D721Med (cell line): Measurements from ENCODE around the gene DPM2.

Experiments used
- DNase-seq: peaks from one replicate; pipeline ENCODE4 v3.0.0; 2011; ENCODE audit warnings: low spot score; ENCODE audit not compliant: insufficient read length
- FAIRE-seq: peaks from 2 replicates; lab custom pipeline; 2011; peaks lifted over from hg19 to GRCh38; lab: Jason Lieb, UNC
- TF ChIP-seq, protein P1 (sequence below): IDR thresholded peaks from 2 replicates; pipeline ENCODE4 v1.5.1; 2012; ENCODE audit warnings: mild to moderate bottlenecking, control low read depth; ENCODE audit not compliant: insufficient read depth; ENCODE audit errors: missing control alignments

DPM2 gene

DNA sequence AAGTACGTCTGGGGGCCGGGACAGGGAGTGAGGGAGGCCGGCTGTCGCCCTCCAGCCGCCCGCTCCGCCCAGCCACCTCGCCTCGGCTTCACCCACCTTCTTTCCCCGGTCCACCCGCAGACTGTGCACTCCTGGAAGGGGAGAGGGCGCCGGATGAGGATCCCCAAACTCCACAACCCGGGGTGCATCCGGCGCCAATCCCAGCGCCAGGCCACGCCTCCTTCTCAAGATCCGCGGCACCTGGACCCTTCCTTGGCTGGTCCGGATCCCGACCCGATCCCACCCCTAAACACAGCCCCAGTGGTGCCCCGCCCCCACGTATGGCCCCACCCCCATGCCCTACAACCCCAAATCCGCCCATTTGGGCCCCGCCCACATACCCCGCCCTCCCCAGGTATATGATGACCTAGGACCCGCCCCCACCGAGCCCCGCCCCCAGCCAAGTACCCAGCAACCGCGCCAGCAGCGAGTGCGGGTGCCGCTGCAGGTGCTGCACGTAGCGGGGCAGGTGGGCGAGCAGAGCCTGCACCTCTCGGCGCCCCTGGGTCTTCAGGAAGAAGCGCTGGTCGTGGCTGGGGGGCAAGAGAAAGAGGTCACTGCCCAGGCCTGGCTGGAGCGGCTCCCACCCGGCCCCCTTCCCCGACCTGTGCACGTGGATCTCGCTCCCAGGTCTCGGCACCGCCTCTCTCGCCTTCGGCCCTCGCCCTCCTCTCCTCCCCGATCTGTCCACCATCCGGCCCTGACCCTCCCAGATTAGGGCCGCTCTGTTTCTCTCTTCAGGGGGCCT is 10.3 kb downstream of the DPM2 start:
- no peak for DNase-seq
- TF ChIP-seq, protein P1, sequence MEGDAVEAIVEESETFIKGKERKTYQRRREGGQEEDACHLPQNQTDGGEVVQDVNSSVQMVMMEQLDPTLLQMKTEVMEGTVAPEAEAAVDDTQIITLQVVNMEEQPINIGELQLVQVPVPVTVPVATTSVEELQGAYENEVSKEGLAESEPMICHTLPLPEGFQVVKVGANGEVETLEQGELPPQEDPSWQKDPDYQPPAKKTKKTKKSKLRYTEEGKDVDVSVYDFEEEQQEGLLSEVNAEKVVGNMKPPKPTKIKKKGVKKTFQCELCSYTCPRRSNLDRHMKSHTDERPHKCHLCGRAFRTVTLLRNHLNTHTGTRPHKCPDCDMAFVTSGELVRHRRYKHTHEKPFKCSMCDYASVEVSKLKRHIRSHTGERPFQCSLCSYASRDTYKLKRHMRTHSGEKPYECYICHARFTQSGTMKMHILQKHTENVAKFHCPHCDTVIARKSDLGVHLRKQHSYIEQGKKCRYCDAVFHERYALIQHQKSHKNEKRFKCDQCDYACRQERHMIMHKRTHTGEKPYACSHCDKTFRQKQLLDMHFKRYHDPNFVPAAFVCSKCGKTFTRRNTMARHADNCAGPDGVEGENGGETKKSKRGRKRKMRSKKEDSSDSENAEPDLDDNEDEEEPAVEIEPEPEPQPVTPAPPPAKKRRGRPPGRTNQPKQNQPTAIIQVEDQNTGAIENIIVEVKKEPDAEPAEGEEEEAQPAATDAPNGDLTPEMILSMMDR, result no peak
- FAIRE-seq, result no peak

DNA sequence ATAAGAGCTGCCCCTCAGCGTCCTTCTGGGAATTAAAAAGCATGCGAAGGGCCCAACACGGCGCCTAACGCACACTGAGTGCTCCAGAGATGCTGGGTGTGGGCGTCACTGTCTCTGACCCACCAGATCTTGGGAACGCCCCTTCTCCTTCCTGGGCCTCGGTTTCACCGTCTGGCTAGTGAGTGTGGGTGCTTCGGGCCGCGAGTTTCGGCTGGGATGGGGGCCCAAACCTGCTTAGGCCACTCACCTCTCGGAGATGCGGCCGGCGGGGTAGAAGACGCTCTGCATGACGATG is 10.8 kb downstream of the DPM2 start:
- no peak for FAIRE-seq
- no peak for DNase-seq
- TF ChIP-seq, protein P1, result no peak

DNA sequence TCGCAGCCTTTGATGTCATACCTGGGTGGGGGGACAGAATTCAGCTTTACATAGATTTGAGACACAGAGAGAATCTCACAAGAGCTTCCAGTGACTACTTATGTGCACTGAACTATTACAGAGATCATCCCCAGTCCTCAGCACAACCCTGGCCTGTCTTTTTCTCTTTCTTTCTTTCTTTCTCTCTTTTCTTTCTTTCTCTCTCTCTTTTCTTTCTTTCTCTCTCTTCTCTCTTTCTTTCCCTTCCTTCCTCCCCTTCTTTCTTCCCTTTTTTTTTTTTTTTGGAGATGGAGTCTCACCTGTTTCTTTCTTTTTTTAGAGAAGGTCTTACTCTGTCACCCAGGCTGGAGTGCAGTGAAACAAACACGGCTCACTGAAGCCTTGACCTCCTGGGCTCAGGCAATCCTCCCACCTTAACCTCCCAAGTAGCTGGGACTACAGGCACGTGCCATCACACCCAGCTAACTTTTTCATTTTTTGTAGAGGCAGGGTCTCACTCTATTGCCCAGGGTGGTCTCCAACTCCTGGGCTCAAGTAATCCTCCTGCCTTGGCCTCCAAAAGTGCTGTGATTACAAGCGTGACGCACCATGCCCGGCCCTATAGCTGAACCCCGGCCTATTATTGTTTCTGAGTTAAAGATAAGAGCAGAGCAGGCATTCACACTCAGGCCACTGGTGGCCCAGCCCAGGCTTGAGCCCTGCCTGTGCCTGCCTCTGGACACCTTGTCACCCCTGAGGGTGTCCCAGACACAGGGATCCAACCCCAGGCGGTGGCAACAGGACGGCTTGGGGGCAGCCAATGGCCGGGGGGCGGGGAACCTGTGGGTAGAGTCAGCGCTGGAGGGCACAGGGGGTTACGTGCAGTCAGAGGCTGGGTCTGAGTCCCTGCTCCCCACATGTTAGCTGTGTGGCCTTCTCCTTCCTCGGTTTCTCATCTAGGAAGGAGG is 11.4 kb downstream of the DPM2 start:
- DNase-seq, result no peak
- FAIRE-seq, result no peak
- TF ChIP-seq, protein P1, result no peak

DNA sequence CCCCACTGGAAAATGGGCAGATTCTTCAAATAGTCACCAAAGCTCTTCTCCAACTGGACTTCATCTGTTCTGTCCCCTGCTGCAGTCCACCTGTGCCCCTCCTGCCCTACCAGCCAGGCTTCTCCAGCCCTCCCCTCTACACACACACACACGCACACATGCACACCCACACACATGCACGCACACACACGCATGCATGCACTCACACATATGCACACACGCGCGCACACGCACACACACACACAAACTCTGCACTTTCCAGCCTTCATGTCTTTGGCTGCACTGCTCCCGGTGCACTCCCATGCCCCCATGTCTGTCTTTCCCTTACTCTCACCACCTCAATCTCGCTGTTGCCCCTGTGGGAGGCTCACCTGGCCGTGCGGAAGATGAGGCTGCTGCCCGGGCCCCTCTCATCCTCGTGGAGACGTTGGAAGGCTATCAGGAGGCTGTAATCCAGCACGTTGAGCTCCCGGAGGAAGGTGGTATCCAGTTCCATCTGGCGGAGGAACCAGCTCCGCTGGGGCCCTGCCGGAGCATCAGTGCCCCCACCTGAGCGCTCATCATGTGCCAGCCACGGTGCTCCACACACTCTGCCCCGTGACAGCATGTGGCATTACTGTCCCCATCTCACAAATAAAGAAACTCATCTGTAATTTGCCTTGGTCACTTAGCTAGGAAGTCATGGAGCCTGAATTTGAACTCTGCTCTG is 12.8 kb downstream of the DPM2 start:
- DNase-seq, result no peak
- no peak for FAIRE-seq
- TF ChIP-seq, protein P1, result no peak

GRCh38 chr9:127923771-127924170 is 13.9 kb downstream of the DPM2 start:
- no peak for FAIRE-seq
- TF ChIP-seq, protein P1, result no peak
- DNase-seq, result no peak

GRCh38 chr9:127923046-127923445 is 14.6 kb downstream of the DPM2 start:
- no peak for FAIRE-seq
- no peak for DNase-seq

More at GRCh38 chr9:127923046-127923445, 14.6 kb downstream of the DPM2 start:
- TF ChIP-seq, protein P1, result no peak
